Activated CD4-positive, alpha-beta T cell treated with anti-CD3 and anti-CD28 coated beads, Interleukin-2, Interleukin-4, amounts not matched to agents 100 ng/mL and 50 ng/mL, durations not matched to agents 16 hours and 8 hours (primary cell): ENCODE measurements around the gene KRTAP5-9.
A peak's percentile ranks its signal among the peaks of the same experiment; 100 is the strongest.
"Not testable (repeated sequence)": the region's sequence is repeated elsewhere in the genome, so short reads cannot be mapped to it uniquely, and the experiment has no call there.

Experiments
- DNase-seq: peaks from one replicate; pipeline ENCODE4 v3.0.0-alpha.2; 2020; ENCODE audit warnings: low spot score

KRTAP5-9 gene

GRCh38 chr11:71548120-71548519 is at the start of gene KRTAP5-9:
TSS of gene KRTAP5-9 (plus strand) at chr11:71548420. CDS start at chr11:71548658, 238 bp downstream.
- no peak for DNase-seq

GRCh38 chr11:71499125-71499524 is 49.1 kb upstream of the KRTAP5-9 start:
- DNase-seq = peak; percentile 14

GRCh38 chr11:71499546-71499945 is 48.7 kb upstream of the KRTAP5-9 start:
- DNase-seq = no peak

- no peak for DNase-seq
Measured at GRCh38 chr11:71500601-71501021, 47.6 kb upstream of the KRTAP5-9 start.

DNA sequence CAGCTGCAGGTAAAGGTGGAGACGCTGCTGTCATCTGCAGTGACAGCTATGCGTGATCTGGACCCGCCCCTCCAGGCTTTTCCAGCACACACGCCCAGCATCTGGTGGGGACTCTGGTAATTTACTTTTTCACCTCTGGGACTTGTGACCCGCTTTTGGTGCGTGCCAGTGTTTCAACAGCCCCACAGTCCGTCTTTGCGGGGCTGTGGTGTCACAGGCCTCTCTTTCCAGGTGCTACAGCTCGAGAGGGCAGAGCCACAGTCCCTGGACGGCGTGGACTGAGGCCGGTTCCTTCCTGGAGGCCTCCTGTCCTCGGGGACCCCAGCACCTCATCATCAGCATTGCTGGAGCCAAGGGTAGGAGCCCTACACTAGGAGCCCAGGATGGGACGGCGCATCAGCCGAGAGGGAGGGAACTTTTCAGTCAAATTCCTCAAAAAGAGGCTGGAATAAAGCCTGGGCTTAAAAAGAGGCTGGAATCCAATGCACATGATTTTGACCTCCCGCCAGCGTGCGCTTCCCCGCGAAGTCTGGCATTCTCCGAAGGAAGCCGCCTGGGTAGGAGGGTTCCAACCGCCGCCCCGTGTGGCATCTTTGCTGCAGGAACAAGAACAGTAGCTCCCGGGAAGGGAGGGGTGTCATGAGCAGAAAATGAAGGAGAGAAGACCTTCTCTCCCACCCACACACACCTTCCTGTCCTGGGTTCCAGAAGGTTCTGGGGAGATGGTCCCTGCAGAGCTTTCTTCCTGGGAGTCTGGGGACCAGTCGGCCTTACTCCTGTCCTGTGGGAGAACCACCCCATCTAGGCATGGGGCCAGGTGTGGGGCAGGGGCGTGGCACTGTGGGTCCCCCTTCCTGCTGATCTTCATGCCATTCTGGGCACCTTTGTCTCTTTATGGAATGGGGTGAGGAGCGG is 46.9 kb upstream of the KRTAP5-9 start:
- DNase-seq = no peak

GRCh38 chr11:71502026-71502425 is 46.2 kb upstream of the KRTAP5-9 start:
- DNase-seq = no peak

DNA sequence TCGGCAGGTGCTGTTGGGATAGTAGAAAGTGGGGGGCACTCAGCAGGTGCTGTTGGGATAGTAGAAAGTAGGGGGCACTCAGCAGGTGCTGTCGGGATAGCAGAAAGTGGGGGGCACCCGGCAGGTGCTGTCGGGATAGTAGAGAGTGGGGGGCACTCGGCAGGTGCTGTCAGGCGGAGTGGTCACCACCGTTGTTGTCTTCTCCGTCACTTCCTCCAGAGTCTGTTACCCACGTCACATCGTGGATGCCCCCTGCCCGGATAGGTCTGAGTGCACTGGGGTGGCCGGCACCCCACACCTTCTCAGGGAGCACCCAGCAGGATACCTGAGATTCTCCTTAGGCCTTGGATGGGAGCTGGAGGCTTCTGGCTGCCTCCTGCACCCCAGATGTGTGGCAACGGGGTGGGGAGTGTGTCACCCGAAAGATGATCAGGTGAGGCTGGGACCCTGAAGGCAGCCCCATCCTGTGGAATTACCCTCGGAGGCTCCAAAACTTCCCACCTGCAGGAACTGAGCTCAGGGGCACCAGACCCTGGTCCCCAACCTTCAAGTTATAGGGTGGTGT is 45.3 kb upstream of the KRTAP5-9 start:
- no peak for DNase-seq

DNA sequence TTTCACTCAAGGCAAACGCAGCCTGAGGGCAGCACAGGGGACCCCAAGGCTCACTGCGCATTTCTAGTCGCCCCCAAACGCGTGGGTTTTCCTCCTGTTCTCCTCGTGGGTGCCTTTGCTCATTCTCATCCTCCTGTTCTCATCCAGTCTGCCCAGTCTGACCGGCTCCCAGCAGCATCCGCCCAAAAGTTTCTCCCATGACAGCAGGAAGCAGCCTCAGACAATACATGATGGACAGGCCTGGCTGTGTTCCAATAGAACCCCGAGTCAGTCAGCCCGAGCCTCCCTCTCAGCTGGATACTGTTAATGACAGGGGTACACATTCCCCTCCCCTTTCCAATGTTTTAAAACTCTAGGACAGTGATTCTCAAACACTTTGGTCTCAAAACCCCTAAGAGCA is 43.7 kb upstream of the KRTAP5-9 start:
- DNase-seq = no peak

DNA sequence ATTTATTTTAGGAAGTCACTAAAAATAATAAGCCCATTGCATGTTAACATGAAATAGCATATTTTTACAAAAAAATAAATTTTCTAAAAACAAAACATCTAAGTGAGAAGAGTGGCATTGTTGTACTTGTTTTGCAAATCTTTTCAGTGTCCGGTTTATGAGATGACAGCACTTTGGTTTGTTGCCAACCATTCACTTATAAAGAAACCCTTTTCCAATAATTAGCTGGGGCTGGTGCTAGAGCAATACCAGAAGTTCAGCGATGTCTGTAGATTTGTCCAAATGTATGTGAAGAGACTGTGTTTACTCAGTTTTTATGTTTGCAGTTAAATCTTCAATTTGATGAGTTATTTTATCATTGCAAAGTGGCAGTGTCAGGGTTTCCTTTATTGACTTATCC is 43.2 kb upstream of the KRTAP5-9 start:
- DNase-seq = no peak

DNA sequence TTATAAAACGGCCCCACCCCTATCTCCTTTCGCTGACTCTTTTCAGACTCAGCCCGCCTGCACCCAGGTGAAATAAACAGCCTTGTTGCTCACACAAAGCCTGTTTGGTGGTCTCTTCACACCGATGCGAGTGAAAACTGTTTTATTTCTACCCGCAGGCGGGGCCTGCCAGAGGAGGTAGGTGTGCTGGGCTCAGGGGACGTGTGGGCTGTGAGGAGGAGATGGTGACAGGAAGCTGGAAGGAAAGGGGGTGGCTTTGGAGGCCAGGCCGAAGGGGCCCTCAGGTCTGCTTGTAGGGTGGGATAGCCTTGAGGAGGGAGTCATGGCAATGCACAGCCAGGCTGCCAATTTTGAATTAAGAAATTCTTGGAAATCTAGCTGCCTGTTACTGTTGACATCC is 42.4 kb upstream of the KRTAP5-9 start:
- DNase-seq = no peak

DNA sequence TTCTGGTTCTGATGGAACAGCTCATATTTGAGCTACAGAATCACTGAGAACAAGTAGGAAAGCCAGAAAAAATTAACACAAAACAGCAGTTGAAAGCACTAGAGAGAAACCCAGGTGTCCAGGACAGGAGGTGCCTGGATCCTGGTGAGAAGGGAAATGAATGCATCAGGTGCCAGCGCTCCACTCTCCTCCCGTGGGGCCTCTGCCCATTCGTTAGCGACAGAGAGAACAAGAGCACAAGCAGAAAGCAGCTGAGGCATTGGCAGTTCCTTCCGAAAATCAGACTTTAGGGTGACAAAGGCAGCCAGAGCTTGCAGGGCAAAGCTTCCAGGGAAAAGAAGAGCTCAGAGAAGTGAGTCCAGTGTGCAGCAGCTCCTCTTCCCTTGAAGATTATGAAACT is 41.1 kb upstream of the KRTAP5-9 start:
- DNase-seq = no peak

- DNase-seq = no peak
Measured at GRCh38 chr11:71518506-71519471, 29.4 kb upstream of the KRTAP5-9 start.

GRCh38 chr11:71519546-71519945 is 28.7 kb upstream of the KRTAP5-9 start:
- no peak for DNase-seq

GRCh38 chr11:71525188-71525937 is 22.9 kb upstream of the KRTAP5-9 start:
- DNase-seq = no peak

DNA sequence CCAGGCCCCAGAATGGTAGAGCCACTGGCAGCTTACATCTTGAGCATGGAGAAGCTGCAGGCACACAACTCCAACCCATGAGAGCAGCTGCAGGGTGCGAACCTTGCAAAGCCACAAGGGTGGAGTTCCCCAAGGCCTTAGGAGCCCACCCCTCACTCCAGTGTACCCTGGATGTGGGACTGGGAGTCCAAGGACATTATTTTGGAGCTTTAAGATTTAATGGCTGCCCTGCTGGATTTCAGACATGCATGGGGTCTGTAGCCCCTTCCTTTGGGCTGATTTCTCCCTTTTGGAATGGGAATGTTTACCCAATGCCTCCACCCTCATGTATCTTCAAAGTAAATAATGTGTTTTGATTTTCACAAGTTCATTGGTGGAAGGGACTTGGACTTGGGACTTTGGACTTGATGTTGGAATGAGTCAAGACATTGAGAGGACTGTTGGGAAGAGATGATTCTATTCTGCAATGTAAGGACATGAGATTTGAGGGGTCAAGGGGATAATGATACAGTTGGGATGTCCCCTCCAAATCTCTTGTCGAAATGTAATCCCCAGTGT is 22.2 kb upstream of the KRTAP5-9 start:
- no peak for DNase-seq

- DNase-seq = not testable (repeated sequence)
Measured at GRCh38 chr11:71526796-71527575, 21.2 kb upstream of the KRTAP5-9 start, which contains the start of gene KRTAP5-7. TSS of gene KRTAP5-7 (plus strand) at chr11:71527267. CDS start at chr11:71527301, 34 bp downstream.

- no peak for DNase-seq
Measured at GRCh38 chr11:71527576-71528210, 20.5 kb upstream of the KRTAP5-9 start.

DNA sequence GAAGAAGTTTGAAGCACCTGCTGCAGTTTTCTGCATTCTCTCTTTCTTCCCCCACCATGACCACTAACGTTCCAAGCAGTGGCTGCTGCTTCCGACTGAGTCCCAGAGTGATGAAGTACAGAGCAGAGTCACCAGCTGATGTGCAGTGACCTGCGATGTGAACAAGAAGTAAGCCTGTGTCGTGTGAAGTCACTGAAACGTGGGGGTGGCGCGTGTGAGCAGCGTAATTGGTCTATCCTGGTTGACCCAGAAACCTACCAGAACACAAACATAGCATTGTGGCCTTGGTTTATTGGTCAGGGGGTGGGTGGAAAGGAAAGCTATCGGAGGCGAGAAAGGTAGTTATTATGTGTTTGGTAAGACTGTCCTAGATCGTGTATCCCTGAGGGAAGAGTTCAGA is 17.6 kb upstream of the KRTAP5-9 start:
- no peak for DNase-seq

- DNase-seq = no peak
Measured at GRCh38 chr11:71532036-71532610, 16.1 kb upstream of the KRTAP5-9 start.
